Liver (tissue), 9 donors: ENCODE results near the gene NAA40. TPM values are rescaled to one million over a fixed set of nuclear protein-coding genes. Genes with fewer than 3 reads are reported as not detected.

Experiments used
- DNase-seq: peaks from one replicate; pipeline ENCODE4 v3.0.0-alpha.2; 2017; ENCODE audit warnings: low spot score
- H3K27ac ChIP-seq, 2 donors: one replicate each; pipeline ENCODE4 v1.7.0; 2013; ENCODE audit warnings: inconsistent platforms in 2 of 2, low read length in 2 of 2, control low read depth in 1 of 2, low read depth in 1 of 2, mild to moderate bottlenecking in 1 of 2
- H3K27me3 ChIP-seq, 4 donors: one replicate each; pipeline versions ENCODE4 v1.6.1 to v1.7.0; 2013; ENCODE audit warnings: low read length in 3 of 4, inconsistent platforms in 1 of 4, mild to moderate bottlenecking in 1 of 4, moderate library complexity in 1 of 4; ENCODE audit not compliant: control insufficient read depth in 4 of 4, insufficient read depth in 4 of 4
- H3K36me3 ChIP-seq, 4 donors: one replicate each; pipeline versions ENCODE4 v1.6.1 to v1.7.0; 2013; ENCODE audit warnings: low read length in 3 of 4, mild to moderate bottlenecking in 3 of 4, low read depth in 1 of 4, moderate library complexity in 1 of 4; ENCODE audit not compliant: control insufficient read depth in 4 of 4, insufficient read depth in 3 of 4
- H3K4me1 ChIP-seq, 4 donors: one replicate each; pipeline versions ENCODE4 v1.6.1 to v1.7.0; 2013; ENCODE audit warnings: low read length in 3 of 4, mild to moderate bottlenecking in 3 of 4, moderate library complexity in 1 of 4; ENCODE audit not compliant: control insufficient read depth in 4 of 4, insufficient read depth in 4 of 4
- H3K4me3 ChIP-seq, 3 donors: one replicate each; pipeline versions ENCODE4 v1.6.1 to v1.7.0; 2013; ENCODE audit warnings: low read length in 3 of 3, control low read depth in 1 of 3, low read depth in 1 of 3, mild to moderate bottlenecking in 1 of 3
- H3K9ac ChIP-seq, 2 donors: one replicate each; pipeline ENCODE4 v1.7.0; 2013; ENCODE audit warnings: low read length in 2 of 2, mild to moderate bottlenecking in 2 of 2, moderate library complexity in 2 of 2, control low read depth in 1 of 2, low read depth in 1 of 2
- H3K9me3 ChIP-seq, 4 donors: one replicate each; pipeline versions ENCODE4 v1.6.1 to v1.7.0; 2013; ENCODE audit warnings: low read length in 3 of 4; ENCODE audit not compliant: control insufficient read depth in 4 of 4
- ATF3 ChIP-seq: IDR thresholded peaks from 2 replicates; pipeline ENCODE4 v1.6.1; 2016; ENCODE audit warnings: antibody characterized with exemption
- EGR1 ChIP-seq, 2 donors: IDR thresholded peaks; 2 replicates each; pipeline ENCODE4 v1.6.1; 2016 to 2018; ENCODE audit warnings: antibody characterized with exemption in 2 of 2, low read depth in 2 of 2
- FOXA1 ChIP-seq: IDR thresholded peaks from 2 replicates; pipeline ENCODE4 v1.6.1; 2016; ENCODE audit warnings: antibody characterized with exemption
- FOXA2 ChIP-seq: IDR thresholded peaks from 2 replicates; pipeline ENCODE4 v1.6.1; 2016; ENCODE audit warnings: antibody characterized with exemption
- GABPA ChIP-seq, 2 donors: IDR thresholded peaks in 1 of 2; conservative IDR thresholded peaks in 1 of 2; 2 replicates each; pipeline ENCODE4 v1.6.1; 2016; ENCODE audit warnings: antibody characterized with exemption in 2 of 2, mild to moderate bottlenecking in 1 of 2, moderate library complexity in 1 of 2
- HNF4A ChIP-seq, 2 donors: conservative IDR thresholded peaks; 2 replicates each; pipeline ENCODE4 v1.6.1; 2016; ENCODE audit warnings: antibody characterized with exemption in 2 of 2, mild to moderate bottlenecking in 2 of 2
- HNF4G ChIP-seq: IDR thresholded peaks from 2 replicates; pipeline ENCODE4 v1.6.1; 2016; ENCODE audit warnings: antibody characterized with exemption
- JUND ChIP-seq, 2 donors: IDR thresholded peaks; 2 replicates each; pipeline ENCODE4 v1.6.1; 2016; ENCODE audit warnings: antibody characterized with exemption in 2 of 2
- MAX ChIP-seq: IDR thresholded peaks from 2 replicates; pipeline ENCODE4 v1.6.1; 2016; ENCODE audit warnings: antibody characterized with exemption
- NR2F2 ChIP-seq: IDR thresholded peaks from 2 replicates; pipeline ENCODE4 v1.6.1; 2016; ENCODE audit warnings: antibody characterized with exemption
- RAD21 ChIP-seq, 2 donors: IDR thresholded peaks; 2 replicates each; pipeline ENCODE4 v1.6.1; 2016; ENCODE audit warnings: antibody characterized with exemption in 2 of 2, mild to moderate bottlenecking in 2 of 2
- REST ChIP-seq: IDR thresholded peaks from 2 replicates; pipeline ENCODE4 v1.6.1; 2016; ENCODE audit warnings: antibody characterized with exemption, mild to moderate bottlenecking
- SP1 ChIP-seq: IDR thresholded peaks from 2 replicates; pipeline ENCODE4 v1.6.1; 2018; ENCODE audit warnings: antibody characterized with exemption, mild to moderate bottlenecking
- TAF1 ChIP-seq: conservative IDR thresholded peaks from 2 replicates; pipeline ENCODE4 v1.6.1; 2016; ENCODE audit warnings: antibody characterized with exemption, mild to moderate bottlenecking
- YY1 ChIP-seq: IDR thresholded peaks from 2 replicates; pipeline ENCODE4 v1.6.1; 2016; ENCODE audit warnings: antibody characterized with exemption, mild to moderate bottlenecking
- ZBTB33 ChIP-seq: IDR thresholded peaks from 2 replicates; pipeline ENCODE4 v1.6.1; 2016; ENCODE audit warnings: antibody characterized with exemption
- WGBS: extraction: QIAGEN DNeasy Blood & Tissue Kit; methylation state at CpG from one replicate; pipeline ENCODE4 v1.1.7; 2013; 5-methylcytosine and 5-hydroxymethylcytosine counted together
- polyA plus RNA-seq, 2 donors: library from polyadenylated mRNA; stranded (reverse) in 1 of 2; unstranded in 1 of 2; fragments of 200-250 nt in 1 of 2; fragments of >200 nt in 1 of 2; fragmentation: Nextera tagmentation in 1 of 2; extraction: Ambion mirVana in 1 of 2; gene quantifications; one replicate each; pipeline versions ENCODE4 v1.2.1 to v1.2.3, GENCODE V29; 2013 to 2015
- total RNA-seq, 2 donors: library from RNA; depleted of rRNA; stranded (reverse); fragments of >200 nt; gene quantifications; one replicate each; pipeline ENCODE4 v1.2.3, GENCODE V29; 2014
- TF ChIP-seq, protein P1 (sequence below): fragments of 150-350 bp; IDR thresholded peaks from 2 replicates; pipeline ENCODE4 v1.5.1; 2017; ENCODE audit warnings: improper control_type of control experiment, low read depth, low read length; ENCODE audit not compliant: missing input control
- donor health status: healthy.
- donor health status: healthy.
- donor health status: healthy.
- donor health status: healthy.
- donor health status: healthy.

The NAA40 gene
- total and polyA plus RNA-seq, 4 donors: 3.0 to 7.3 (median 4.7) TPM

DNA sequence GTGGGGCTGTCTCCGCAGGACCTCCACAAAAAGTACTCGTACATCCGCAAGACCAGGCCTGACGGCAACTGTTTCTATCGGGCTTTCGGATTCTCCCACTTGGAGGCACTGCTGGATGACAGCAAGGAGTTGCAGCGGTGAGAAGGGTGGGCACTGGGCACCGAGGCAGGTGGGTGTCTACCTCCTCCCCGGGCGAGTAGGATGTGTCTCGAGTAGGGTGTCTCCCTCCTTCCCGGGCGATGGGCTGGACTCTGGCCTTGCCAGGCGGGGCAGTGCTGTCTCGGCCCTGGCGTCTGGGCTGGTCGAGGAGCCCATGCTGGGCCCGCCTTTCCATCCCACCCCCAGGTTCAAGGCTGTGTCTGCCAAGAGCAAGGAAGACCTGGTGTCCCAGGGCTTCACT, 57.7 kb downstream of the NAA40 start:
- no peak overlapping the region for H3K27ac ChIP-seq
- H3K4me3 ChIP-seq: no peak overlapping the region
- H3K36me3 ChIP-seq: peaks cover 2 to 32% (median 12%) of the 10 kb centered on the region in 4 donors
- no peak for DNase-seq
- no peaks in the 10 kb centered on the region for H3K9me3 ChIP-seq
- no peak overlapping the region for H3K9ac ChIP-seq
- TF ChIP-seq FOXA2 (no peak), FOXA1 (no peak), RAD21 (IDR thresholded peaks at IDR 0.05) (no peak), JUND (IDR thresholded peaks at IDR 0.05) (no peak), ZBTB33 (no peak)
- TF ChIP-seq, protein P1, sequence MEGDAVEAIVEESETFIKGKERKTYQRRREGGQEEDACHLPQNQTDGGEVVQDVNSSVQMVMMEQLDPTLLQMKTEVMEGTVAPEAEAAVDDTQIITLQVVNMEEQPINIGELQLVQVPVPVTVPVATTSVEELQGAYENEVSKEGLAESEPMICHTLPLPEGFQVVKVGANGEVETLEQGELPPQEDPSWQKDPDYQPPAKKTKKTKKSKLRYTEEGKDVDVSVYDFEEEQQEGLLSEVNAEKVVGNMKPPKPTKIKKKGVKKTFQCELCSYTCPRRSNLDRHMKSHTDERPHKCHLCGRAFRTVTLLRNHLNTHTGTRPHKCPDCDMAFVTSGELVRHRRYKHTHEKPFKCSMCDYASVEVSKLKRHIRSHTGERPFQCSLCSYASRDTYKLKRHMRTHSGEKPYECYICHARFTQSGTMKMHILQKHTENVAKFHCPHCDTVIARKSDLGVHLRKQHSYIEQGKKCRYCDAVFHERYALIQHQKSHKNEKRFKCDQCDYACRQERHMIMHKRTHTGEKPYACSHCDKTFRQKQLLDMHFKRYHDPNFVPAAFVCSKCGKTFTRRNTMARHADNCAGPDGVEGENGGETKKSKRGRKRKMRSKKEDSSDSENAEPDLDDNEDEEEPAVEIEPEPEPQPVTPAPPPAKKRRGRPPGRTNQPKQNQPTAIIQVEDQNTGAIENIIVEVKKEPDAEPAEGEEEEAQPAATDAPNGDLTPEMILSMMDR: no peak
- 92% methylated on average over 18 of the region's 18 CpGs for WGBS
- H3K4me1 ChIP-seq: peaks cover 2 to 20% (median 5%) of the 10 kb centered on the region in 4 donors
- H3K27me3 ChIP-seq: no peaks in the 10 kb centered on the region

- H3K36me3 ChIP-seq: peaks cover 2 to 32% (median 11%) of the 10 kb centered on the region in 4 donors
- peaks cover 2 to 23% (median 5%) of the 10 kb centered on the region in 4 donors for H3K4me1 ChIP-seq
- no peak overlapping the region for H3K27ac ChIP-seq
- H3K27me3 ChIP-seq: no peaks in the 10 kb centered on the region
- no peak overlapping the region for H3K9ac ChIP-seq
- H3K9me3 ChIP-seq: no peaks in the 10 kb centered on the region
- H3K4me3 ChIP-seq: no peak overlapping the region
- TF ChIP-seq SP1 (no peak), EGR1 (IDR thresholded peaks at IDR 0.05; ENCODE audit: low read depth in 2 of 2) (no peak), HNF4G (no peak), HNF4A (conservative IDR thresholded peaks at IDR 0.05) (no peak), MAX (no peak), RAD21 (IDR thresholded peaks at IDR 0.05) (no peak), ATF3 (no peak), GABPA (IDR thresholded peaks at IDR 0.05 in 1 of 2, conservative IDR thresholded peaks at IDR 0.05 in 1 of 2) (no peak), REST (no peak), NR2F2 (no peak), YY1 (no peak), TAF1 (no peak), ZBTB33 (no peak), FOXA2 (no peak)
- TF ChIP-seq, protein P1: no peak
- WGBS: 96% methylated on average over 27 of the region's 27 CpGs
- no peak for DNase-seq
Measured at GRCh38 chr11:63997104-63997700, 58.4 kb downstream of the NAA40 start.
